C4-2B (cell line): ENCODE measurements around the gene PGM2.

Source experiments
- H3K27ac ChIP-seq: fragments of 450-650 bp; 2 replicates; pipeline ENCODE4 v1.5.1; 2017
- ZFX ChIP-seq: fragments of 450-650 bp; IDR thresholded peaks from 2 replicates; pipeline ENCODE4 v1.6.1; 2017
- TF ChIP-seq, protein P1 (sequence below): fragments of 450-650 bp; conservative IDR thresholded peaks from 2 replicates; pipeline ENCODE4 v1.5.1; 2017; ENCODE audit warnings: mild to moderate bottlenecking

The PGM2 gene

GRCh38 chr4:37828843-37829242, 2.4 kb downstream of the PGM2 start:
- no peak overlapping the region for H3K27ac ChIP-seq
- TF ChIP-seq, protein P1, sequence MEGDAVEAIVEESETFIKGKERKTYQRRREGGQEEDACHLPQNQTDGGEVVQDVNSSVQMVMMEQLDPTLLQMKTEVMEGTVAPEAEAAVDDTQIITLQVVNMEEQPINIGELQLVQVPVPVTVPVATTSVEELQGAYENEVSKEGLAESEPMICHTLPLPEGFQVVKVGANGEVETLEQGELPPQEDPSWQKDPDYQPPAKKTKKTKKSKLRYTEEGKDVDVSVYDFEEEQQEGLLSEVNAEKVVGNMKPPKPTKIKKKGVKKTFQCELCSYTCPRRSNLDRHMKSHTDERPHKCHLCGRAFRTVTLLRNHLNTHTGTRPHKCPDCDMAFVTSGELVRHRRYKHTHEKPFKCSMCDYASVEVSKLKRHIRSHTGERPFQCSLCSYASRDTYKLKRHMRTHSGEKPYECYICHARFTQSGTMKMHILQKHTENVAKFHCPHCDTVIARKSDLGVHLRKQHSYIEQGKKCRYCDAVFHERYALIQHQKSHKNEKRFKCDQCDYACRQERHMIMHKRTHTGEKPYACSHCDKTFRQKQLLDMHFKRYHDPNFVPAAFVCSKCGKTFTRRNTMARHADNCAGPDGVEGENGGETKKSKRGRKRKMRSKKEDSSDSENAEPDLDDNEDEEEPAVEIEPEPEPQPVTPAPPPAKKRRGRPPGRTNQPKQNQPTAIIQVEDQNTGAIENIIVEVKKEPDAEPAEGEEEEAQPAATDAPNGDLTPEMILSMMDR, result no peak
- no peak for TF ChIP-seq ZFX

DNA sequence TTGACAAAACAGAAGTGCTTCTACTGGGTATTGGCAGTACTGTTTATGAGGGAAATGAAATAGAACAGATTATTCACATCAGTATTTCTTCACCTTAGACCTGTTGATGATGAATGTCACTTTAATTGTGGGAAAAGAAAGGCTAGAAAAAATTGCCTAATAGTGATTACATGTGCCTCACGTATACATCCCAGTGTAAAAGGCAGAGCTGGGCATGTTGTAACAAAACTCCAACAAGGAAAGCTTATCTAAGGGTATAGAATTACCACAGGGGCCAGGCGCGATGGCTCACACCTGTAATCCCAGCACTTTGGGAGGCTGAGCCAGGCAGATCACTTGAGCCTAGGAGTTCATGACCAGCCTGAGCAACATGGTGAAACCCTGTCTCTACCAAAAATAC, 4.2 kb downstream of the PGM2 start:
- TF ChIP-seq, protein P1, result no peak
- no peak for TF ChIP-seq ZFX
- no peak overlapping the region for H3K27ac ChIP-seq

DNA sequence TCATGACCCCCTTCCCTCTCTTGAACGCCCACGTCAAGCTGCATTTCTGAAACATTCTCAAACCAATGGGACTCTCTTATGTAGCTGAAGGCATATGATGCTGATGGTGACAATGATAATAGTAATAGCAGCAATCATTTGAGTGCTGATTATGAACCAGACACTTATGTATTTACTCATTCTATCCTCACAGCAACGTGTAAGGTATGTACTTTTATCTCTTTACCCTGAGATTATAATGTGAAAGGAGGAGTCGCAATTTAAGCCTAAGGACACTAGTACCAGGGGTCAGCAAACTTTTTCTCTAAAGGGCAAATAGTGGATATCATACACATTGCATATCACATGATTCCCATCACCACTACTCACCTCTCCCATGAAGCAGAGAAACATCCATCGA, 8.5 kb downstream of the PGM2 start:
- TF ChIP-seq, protein P1, result no peak
- TF ChIP-seq ZFX, result no peak
- no peak overlapping the region for H3K27ac ChIP-seq

DNA sequence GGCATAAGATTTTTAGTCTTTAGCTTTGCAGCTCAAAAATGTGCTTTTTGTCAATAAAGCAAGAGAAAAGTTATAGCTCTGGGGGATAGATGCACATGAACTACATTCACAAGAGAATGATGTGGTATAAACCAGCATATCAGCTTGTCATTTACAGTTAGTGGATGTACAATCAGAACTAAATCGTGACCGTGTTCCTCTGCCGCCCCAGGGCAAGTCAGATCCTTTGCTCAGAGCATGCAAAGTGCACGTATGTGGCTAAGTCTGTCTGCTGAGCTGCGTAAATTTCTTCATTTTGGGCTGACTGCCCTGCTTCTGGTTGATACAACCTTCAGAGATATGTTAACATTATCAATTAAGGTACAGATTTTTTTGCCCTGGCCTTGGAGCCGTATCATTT, 9.3 kb downstream of the PGM2 start:
- H3K27ac ChIP-seq, result no peak overlapping the region
- no peak for TF ChIP-seq ZFX
- TF ChIP-seq, protein P1, result no peak

DNA sequence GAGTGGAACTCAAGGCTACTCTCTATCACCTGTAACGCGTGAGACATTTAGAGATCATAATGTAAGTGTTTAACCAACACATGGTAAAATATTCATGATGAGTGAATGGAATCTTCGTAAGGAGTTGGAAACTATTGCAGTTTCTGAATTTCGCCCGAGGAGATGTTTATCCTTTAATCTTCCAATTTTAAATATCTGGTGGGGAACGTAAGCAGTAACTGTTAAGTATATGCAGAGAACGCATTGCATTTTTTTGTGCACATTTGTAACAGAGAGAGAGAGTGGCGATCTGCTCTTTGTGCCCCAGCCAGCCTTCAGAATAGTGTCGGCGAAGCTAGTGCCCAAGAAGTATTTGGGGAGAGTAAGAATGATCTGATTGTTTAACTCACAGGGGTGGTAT, 9.8 kb downstream of the PGM2 start:
- no peak for TF ChIP-seq ZFX

DNA sequence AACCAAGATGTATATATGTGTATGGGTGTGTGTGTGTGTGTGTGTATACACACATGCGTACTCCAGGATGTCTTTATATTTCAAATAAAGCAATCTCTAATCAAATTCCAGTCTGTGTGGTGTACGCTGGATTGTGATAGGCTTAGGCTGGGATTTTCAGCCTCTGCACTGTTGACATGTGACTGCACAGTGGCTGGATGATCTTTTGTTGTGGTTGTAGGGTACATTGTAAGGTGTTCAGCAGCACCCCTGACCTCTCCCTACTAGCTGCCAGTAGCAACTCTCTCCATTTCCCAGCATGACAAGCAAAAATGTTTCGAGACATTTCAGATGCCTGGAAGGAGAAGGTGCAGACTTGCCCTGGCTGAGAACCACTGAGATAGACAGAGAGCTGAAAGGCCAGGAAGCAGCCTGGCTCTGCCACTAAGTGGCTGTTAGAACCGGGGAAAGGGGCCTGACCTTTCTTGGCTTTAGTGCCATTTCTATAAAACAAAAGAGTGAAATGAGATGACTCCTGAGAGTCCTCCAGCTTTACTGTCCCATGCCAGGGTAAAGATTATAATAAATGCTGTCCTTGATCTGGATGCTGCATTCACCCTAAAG, 10.5 kb downstream of the PGM2 start:
- TF ChIP-seq, protein P1, result no peak
- TF ChIP-seq ZFX, result no peak
- no peak overlapping the region for H3K27ac ChIP-seq

More for the DNA sequence above, 9.8 kb downstream of the PGM2 start:
- no peak overlapping the region for H3K27ac ChIP-seq

DNA sequence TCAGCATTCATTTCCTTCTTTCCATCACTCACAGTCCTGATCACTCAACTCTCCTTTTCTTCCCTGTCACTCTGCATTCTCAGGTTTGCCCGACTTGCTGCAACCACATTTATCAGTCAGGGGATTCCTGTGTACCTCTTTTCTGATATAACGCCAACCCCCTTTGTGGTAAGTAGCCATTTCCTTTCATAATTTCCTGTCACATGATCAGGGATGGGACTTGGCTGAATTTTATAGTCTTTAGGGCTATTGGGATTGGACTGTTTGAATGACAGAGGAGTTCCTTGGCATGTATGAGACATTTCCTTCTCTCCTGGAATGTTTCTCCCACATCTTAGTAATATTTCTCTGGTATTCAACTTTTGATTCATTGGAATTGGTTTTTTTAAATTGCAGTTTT, 11.0 kb downstream of the PGM2 start:
- H3K27ac ChIP-seq, result no peak overlapping the region
- TF ChIP-seq, protein P1, result no peak
- TF ChIP-seq ZFX, result no peak

GRCh38 chr4:37839426-37839825, 12.9 kb downstream of the PGM2 start:
- H3K27ac ChIP-seq, result no peak overlapping the region
- TF ChIP-seq, protein P1, result no peak
- TF ChIP-seq ZFX, result no peak
